Lower lobe of right lung (tissue), 2 donors: ENCODE measurements around the gene FAM181A. TPM values are rescaled to one million over a fixed set of nuclear protein-coding genes. Genes with fewer than 3 reads are reported as not detected.

ENCODE experiments used
- ATAC-seq, 2 donors: fragments of 200-7000 bp; cut with Tn5 transposase; one replicate each; pipeline ENCODE4 v1.9.1; 2020 to 2022; ENCODE audit warnings: mild to moderate bottlenecking in 2 of 2, moderate library complexity in 2 of 2
- DNase-seq: peaks from one replicate; pipeline ENCODE4 v3.0.0-alpha.2; 2020
- H3K27ac ChIP-seq: fragments of 200-600 bp; one replicate; pipeline ENCODE4 v1.8.0; 2022
- H3K27me3 ChIP-seq: fragments of 200-600 bp; one replicate; pipeline ENCODE4 v1.8.0; 2022; ENCODE audit warnings: low read depth
- H3K36me3 ChIP-seq: fragments of 200-600 bp; one replicate; pipeline ENCODE4 v1.8.0; 2022; ENCODE audit warnings: mild to moderate bottlenecking
- H3K4me1 ChIP-seq: fragments of 200-600 bp; one replicate; pipeline ENCODE4 v1.8.0; 2022
- H3K4me3 ChIP-seq: fragments of 200-600 bp; one replicate; pipeline ENCODE4 v1.8.0; 2022; ENCODE audit warnings: mild to moderate bottlenecking
- H3K9me3 ChIP-seq: fragments of 200-600 bp; one replicate; pipeline ENCODE4 v1.8.0; 2022
- intact Hi-C: fragments of 100-400 bp; cut with DNase I; formaldehyde crosslinking; loops from one replicate; pipeline ENCODE4 v1.11.0; 2022
- total RNA-seq: library from RNA; stranded (reverse); fragmentation: NEBNext Ultra II Directional; extraction: Animal tissue kit (Norgen Biotek cat#: 25700); gene quantifications from one replicate; pipeline ENCODE4 v1.2.1, GENCODE V29; 2021
- TF ChIP-seq, protein P1 (sequence below): fragments of 200-600 bp; IDR thresholded peaks from one replicate; pipeline ENCODE4 v1.8.0; 2022; ENCODE audit warnings: antibody characterized with exemption, mild to moderate bottlenecking
- donor health status: DM: no; HTN: yes; CAD: no; lungs with severe emphysema.

FAM181A gene
- total RNA-seq, 1 donor from 2014 or later: 6.4 TPM

DNA sequence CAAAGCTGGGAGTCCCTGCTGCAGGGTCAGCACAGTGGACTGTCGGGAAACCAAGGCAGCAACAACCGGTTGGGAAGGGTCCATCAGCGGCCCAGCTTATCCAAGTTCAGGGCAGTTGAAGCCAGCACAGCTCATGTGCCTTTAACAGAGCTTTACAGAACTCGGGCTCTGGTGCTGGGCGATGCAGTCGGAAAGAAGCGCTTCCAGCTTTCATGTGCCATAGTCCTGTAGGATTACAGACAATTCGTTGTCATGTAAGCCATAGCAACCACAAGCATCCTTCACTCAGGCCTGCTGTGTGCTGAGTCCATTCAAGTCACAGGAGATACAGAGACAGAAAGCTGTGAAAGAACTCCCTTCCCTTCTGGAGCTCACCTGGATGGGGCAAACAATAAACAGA lies 3.5 kb upstream of the FAM181A start:
- TF ChIP-seq, protein P1, sequence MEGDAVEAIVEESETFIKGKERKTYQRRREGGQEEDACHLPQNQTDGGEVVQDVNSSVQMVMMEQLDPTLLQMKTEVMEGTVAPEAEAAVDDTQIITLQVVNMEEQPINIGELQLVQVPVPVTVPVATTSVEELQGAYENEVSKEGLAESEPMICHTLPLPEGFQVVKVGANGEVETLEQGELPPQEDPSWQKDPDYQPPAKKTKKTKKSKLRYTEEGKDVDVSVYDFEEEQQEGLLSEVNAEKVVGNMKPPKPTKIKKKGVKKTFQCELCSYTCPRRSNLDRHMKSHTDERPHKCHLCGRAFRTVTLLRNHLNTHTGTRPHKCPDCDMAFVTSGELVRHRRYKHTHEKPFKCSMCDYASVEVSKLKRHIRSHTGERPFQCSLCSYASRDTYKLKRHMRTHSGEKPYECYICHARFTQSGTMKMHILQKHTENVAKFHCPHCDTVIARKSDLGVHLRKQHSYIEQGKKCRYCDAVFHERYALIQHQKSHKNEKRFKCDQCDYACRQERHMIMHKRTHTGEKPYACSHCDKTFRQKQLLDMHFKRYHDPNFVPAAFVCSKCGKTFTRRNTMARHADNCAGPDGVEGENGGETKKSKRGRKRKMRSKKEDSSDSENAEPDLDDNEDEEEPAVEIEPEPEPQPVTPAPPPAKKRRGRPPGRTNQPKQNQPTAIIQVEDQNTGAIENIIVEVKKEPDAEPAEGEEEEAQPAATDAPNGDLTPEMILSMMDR: no peak
- ATAC-seq (no peak), DNase-seq (no peak)
- Histone ChIP-seq H3K36me3 (no peaks in the 10 kb centered on the region), H3K9me3 (no peaks in the 10 kb centered on the region), H3K27ac (no peak overlapping the region), H3K27me3 (no peaks in the 10 kb centered on the region), H3K4me3 (no peak overlapping the region), H3K4me1 (no peaks in the 10 kb centered on the region)
- intact Hi-C loops: no loop called here

DNA sequence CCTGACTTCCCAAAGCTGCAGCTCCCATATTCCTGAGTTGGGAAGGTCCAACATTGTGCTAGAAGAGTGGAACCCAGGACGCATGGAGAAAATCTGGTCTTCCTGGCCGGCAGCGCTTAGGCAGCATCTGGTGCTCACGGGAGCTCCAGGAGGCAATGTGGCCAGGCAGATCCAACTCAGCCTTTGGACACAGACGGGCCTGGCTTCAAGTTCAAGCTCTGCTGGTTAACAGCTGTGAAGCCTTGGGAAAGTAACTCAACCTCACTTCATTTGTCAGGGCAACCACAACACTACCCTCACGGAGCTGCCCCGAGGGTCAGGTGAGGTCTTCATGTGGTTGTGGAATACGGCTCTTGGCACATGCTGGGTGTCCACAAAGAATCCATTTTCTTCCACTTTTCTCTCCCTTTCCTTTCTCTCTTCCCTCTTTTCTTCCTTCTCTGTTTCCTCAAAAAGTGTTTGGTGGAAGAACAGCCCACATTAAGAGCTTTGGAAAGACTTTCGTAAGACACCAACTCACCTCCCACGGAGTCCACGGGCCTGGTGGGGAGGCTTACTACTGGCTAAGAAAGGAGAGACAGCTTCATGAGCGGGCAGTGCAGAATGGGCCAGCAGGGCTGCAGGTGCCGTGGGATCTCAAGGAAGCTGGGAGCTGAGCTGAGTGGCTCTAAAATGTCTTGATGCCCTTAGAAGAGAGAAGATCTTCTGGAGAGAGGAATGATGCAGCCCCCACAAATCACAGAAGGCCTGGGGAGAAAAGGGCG lies 2.4 kb upstream of the FAM181A start:
- Histone ChIP-seq H3K36me3 (no peaks in the 10 kb centered on the region), H3K4me3 (no peak overlapping the region), H3K27me3 (no peaks in the 10 kb centered on the region), H3K4me1 (no peaks in the 10 kb centered on the region), H3K9me3 (no peaks in the 10 kb centered on the region), H3K27ac (no peak overlapping the region)
- intact Hi-C loops: no loop called here
- DNase-seq (no peak), ATAC-seq (no peak)
- TF ChIP-seq, protein P1: no peak

DNA sequence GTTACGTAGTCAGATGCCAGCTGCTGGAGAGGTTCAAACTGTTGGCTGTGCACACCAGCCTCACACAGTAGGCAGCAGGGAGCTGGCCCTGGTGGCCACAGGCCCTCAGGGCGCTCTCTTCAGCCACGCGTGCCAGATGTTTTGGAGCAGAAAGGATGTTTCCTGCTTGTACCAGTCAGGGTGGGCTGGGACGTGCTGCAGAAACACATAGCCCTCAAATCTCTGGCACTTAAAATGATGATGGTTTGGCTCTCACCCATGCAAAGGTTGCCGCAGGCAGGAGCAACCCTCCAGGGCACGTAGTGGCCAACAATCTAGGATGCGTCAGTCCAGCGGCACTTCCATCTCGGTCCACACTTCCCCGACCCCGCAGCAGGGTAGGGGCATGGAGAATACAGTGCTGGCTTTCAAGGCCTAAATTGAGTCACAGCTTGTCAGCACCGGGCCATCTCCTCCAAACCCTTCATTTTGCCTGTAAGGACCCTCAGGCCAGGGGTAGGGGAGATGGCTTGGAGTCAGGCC lies 1.7 kb upstream of the FAM181A start:
- intact Hi-C loops: no loop called here
- Histone ChIP-seq H3K36me3 (no peaks in the 10 kb centered on the region), H3K27ac (no peak overlapping the region), H3K4me3 (no peak overlapping the region), H3K4me1 (no peaks in the 10 kb centered on the region), H3K9me3 (no peaks in the 10 kb centered on the region), H3K27me3 (no peaks in the 10 kb centered on the region)
- ATAC-seq: no peak
- TF ChIP-seq, protein P1: no peak
- DNase-seq: no peak

DNA sequence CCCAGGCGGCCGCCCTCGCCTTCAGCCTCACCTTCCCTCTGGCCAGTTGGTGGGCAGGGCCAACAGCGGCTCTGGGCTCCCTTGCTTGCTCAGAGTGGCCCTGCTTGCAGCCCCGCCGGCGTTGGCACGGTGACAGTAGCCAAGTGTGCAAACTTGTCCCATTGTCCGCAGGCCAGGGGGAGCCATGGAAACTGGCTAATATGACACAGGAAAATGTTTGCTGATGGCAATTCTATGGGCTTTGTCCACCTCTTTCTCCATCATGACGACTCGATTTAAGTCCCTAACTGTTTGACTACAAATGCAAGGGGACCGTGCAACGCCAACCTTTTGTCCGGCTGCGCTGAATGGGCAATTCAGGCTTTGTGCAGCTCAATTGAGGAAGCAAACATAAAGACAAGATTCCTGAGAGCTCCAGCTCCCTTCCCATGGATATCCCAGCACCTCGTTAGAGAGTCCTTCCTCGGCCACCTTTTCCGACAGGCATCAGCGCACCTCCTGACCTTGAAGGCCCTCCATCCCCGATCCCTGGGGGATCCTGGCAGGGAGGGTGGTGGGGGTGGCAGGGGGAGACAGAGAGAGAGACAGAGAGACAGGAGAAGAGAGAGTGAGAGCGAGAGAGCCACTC lies 785 bp upstream of the FAM181A start:
- peak; percentile 67 for DNase-seq
- H3K9me3 ChIP-seq: no peaks in the 10 kb centered on the region
- TF ChIP-seq, protein P1: no peak
- ATAC-seq: no peak
- H3K27me3 ChIP-seq: no peaks in the 10 kb centered on the region
- H3K4me3 ChIP-seq: no peak overlapping the region
- H3K36me3 ChIP-seq: no peaks in the 10 kb centered on the region
- H3K27ac ChIP-seq: no peak overlapping the region
- H3K4me1 ChIP-seq: no peaks in the 10 kb centered on the region
- intact Hi-C loops: no loop called here

DNA sequence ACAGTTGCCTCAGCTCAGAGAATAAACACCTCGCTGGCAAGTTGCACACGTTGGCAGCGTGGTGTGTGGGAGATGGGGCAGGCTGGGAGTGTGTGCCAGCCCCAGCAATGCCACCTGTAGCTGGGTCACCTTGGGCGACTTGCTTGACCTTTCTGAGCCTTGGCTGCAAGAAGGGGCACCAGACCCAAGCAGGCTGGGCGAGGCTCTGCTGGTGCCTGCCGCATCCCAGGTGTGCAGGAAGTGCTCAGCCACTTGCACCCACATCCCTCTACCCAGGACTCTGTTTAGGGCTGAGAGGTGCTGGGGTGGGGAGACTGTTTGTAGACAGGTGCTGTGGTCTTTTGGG lies 629 bp downstream of the FAM181A start:
- Histone ChIP-seq H3K27ac (no peak overlapping the region), H3K4me1 (no peaks in the 10 kb centered on the region), H3K9me3 (no peaks in the 10 kb centered on the region), H3K27me3 (no peaks in the 10 kb centered on the region), H3K4me3 (no peak overlapping the region), H3K36me3 (no peaks in the 10 kb centered on the region)
- intact Hi-C loops: no loop called here
- peak in 1 of 2 donors; percentile 3 for ATAC-seq
- TF ChIP-seq, protein P1: no peak
- DNase-seq: no peak
